OCI-LY7 (cell line): ENCODE measurements around the gene MAPK11. TPM values are rescaled to one million over a fixed set of nuclear protein-coding genes. Genes with fewer than 3 reads are reported as not detected.

ENCODE experiments used
- BruUV-seq: library from RNA; stranded (reverse); fragments of 400-500 nt; replicated peaks from 2 replicates; lab custom pipeline; 2021; lab: Mats Ljungman, UMichigan
- CTCF ChIA-PET: fragments of 300-600 bp; sonication (Branson Sonifier 250); formaldehyde crosslinking; loops from one replicate; lab custom pipeline; 2022; ENCODE audit warnings: antibody characterized with exemption; ENCODE audit not compliant: unreplicated experiment; lab: Charles Lee
- POLR2A ChIA-PET: fragments of 300-600 bp; sonication (Branson Sonifier 250); formaldehyde crosslinking; loops from one replicate; lab custom pipeline; 2022; ENCODE audit warnings: antibody characterized with exemption; lab: Charles Lee
- DNase-seq: peaks from one replicate; pipeline ENCODE4 v3.0.0-alpha.2; 2015; ENCODE audit warnings: low spot score
- H2AFZ ChIP-seq: fragments of 200-600 bp; sonication (generic), shearing (Covaris generic); 2 replicates; pipeline ENCODE4 v1.6.1; 2014; ENCODE audit warnings: mild to moderate bottlenecking, antibody characterized with exemption, low read length, moderate library complexity
- H3K27ac ChIP-seq: fragments of 200-600 bp; sonication (generic); 2 replicates; pipeline ENCODE4 v1.5.1; 2014; ENCODE audit warnings: mixed run types, low read depth, mild to moderate bottlenecking, moderate library complexity, low read length, inconsistent platforms; ENCODE audit not compliant: poor library complexity, severe bottlenecking
- H3K36me3 ChIP-seq: fragments of 200-600 bp; sonication (generic); 2 replicates; pipeline ENCODE4 v1.6.1; 2014; ENCODE audit warnings: mild to moderate bottlenecking, antibody characterized with exemption, low read length, moderate library complexity, mixed read lengths; ENCODE audit not compliant: insufficient read depth
- H3K4me1 ChIP-seq: fragments of 200-600 bp; sonication (generic); 2 replicates; pipeline ENCODE4 v1.5.1; 2014; ENCODE audit warnings: mild to moderate bottlenecking, low read length; ENCODE audit not compliant: insufficient read depth, poor library complexity, severe bottlenecking
- H3K4me2 ChIP-seq: fragments of 200-600 bp; sonication (generic); 2 replicates; pipeline ENCODE4 v1.6.1; 2014; ENCODE audit warnings: mild to moderate bottlenecking, low read length
- H3K4me3 ChIP-seq: fragments of 200-600 bp; sonication (generic); 2 replicates; pipeline ENCODE4 v1.5.1; 2014; ENCODE audit warnings: mild to moderate bottlenecking, low read depth, low read length; ENCODE audit not compliant: poor library complexity, severe bottlenecking
- H3K79me2 ChIP-seq: fragments of 200-600 bp; sonication (generic); 2 replicates; pipeline ENCODE4 v1.6.1; 2016; ENCODE audit warnings: low read depth, mild to moderate bottlenecking, low read length, moderate library complexity, mixed read lengths; ENCODE audit not compliant: insufficient read depth
- H3K9me2 ChIP-seq: fragments of 200-600 bp; sonication (generic); 2 replicates; pipeline ENCODE4 v1.6.1; 2016; ENCODE audit warnings: mild to moderate bottlenecking, low read length, mixed read lengths; ENCODE audit not compliant: insufficient read depth
- H3K9me3 ChIP-seq: fragments of 200-600 bp; sonication (generic); 2 replicates; pipeline ENCODE4 v1.6.1; 2014; ENCODE audit warnings: mild to moderate bottlenecking, mixed run types, low read length, mixed read lengths
- H4K20me1 ChIP-seq: fragments of 200-600 bp; sonication (generic); 2 replicates; pipeline ENCODE4 v1.6.1; 2014; ENCODE audit warnings: mild to moderate bottlenecking, antibody characterized with exemption, low read length, moderate library complexity, mixed read lengths; ENCODE audit not compliant: insufficient read depth
- EZH2phosphoT487 ChIP-seq: fragments of 200-600 bp; sonication (generic); IDR thresholded peaks from 2 replicates; pipeline ENCODE4 v1.6.1; 2018; ENCODE audit warnings: low read depth, borderline replicate concordance, mild to moderate bottlenecking, mixed run types, antibody characterized with exemption, low read length, moderate library complexity, mixed read lengths
- intact Hi-C: fragments of 100-400 bp; cut with micrococcal nuclease; formaldehyde crosslinking; loops from one replicate; pipeline ENCODE4 v1.10.0; 2022; ENCODE audit not compliant: unreplicated experiment
- total RNA-seq, 2 experiments: library from RNA; depleted of rRNA in 1 of 2; stranded (reverse); fragments of >200 nt in 1 of 2; shearing (Covaris generic) in 1 of 2; gene quantifications; 2 replicates each; pipeline ENCODE4 v1.2.3, GENCODE V29; 2014 to 2022
- TF ChIP-seq, protein P1 (sequence below): fragments of 200-600 bp; sonication (generic); conservative IDR thresholded peaks from 2 replicates; pipeline ENCODE4 v1.5.1; 2014; ENCODE audit warnings: mild to moderate bottlenecking, antibody characterized with exemption, low read length, moderate library complexity, mixed read lengths

MAPK11 gene
- total RNA-seq, 2 experiments from 2014 or later: 12.0 to 19.7 TPM

DNA sequence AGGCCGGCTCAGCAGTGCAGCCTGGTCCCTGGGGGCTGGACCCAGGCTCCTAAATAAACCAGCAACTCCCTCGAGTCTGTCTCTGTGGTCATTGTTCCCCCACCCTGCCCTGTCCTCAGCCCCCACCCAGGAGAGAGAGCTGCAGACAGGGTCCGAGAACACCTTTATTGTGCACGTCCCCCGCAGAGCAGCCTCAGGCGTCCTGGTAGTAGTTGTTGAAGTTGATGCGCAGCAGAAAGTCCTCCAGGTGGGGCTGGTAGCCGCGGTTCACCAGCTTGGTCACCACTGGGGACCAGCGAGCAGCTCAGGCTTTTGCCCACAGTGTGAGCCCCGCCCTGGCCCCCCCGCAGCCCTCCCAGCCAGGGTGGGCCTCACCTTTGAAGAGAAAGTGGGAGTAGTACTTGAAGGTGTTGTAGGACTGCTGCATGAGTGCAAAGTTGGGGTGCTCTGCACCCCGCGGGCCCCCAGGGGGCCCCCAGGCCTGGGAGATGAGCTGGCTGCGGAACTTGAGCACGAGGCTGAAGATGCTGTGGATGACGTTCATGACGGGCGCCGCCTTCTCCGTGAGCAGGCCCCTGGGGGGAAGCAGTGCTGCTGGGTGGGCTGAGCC lies 52.5 kb downstream of the MAPK11 start:
- Histone ChIP-seq H3K27ac (no peak overlapping the region), H4K20me1 (no peaks in the 10 kb centered on the region), H3K9me3 (no peaks in the 10 kb centered on the region), H3K4me1 (no peaks in the 10 kb centered on the region), H3K36me3 (peaks cover 98% of the 10 kb centered on the region), H3K79me2 (no peaks in the 10 kb centered on the region), H3K4me3 (no peak overlapping the region), H3K4me2 (no peak overlapping the region), H2AFZ (no peak overlapping the region), H3K9me2 (no peaks in the 10 kb centered on the region)
- BruUV-seq: no TSS peak
- intact Hi-C loops: no loop called here
- TF ChIP-seq, protein P1, sequence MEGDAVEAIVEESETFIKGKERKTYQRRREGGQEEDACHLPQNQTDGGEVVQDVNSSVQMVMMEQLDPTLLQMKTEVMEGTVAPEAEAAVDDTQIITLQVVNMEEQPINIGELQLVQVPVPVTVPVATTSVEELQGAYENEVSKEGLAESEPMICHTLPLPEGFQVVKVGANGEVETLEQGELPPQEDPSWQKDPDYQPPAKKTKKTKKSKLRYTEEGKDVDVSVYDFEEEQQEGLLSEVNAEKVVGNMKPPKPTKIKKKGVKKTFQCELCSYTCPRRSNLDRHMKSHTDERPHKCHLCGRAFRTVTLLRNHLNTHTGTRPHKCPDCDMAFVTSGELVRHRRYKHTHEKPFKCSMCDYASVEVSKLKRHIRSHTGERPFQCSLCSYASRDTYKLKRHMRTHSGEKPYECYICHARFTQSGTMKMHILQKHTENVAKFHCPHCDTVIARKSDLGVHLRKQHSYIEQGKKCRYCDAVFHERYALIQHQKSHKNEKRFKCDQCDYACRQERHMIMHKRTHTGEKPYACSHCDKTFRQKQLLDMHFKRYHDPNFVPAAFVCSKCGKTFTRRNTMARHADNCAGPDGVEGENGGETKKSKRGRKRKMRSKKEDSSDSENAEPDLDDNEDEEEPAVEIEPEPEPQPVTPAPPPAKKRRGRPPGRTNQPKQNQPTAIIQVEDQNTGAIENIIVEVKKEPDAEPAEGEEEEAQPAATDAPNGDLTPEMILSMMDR: no peak
- no peak for TF ChIP-seq EZH2phosphoT487
- CTCF ChIA-PET: no interaction called here
- POLR2A ChIA-PET: no interaction called here
- DNase-seq: no peak

DNA sequence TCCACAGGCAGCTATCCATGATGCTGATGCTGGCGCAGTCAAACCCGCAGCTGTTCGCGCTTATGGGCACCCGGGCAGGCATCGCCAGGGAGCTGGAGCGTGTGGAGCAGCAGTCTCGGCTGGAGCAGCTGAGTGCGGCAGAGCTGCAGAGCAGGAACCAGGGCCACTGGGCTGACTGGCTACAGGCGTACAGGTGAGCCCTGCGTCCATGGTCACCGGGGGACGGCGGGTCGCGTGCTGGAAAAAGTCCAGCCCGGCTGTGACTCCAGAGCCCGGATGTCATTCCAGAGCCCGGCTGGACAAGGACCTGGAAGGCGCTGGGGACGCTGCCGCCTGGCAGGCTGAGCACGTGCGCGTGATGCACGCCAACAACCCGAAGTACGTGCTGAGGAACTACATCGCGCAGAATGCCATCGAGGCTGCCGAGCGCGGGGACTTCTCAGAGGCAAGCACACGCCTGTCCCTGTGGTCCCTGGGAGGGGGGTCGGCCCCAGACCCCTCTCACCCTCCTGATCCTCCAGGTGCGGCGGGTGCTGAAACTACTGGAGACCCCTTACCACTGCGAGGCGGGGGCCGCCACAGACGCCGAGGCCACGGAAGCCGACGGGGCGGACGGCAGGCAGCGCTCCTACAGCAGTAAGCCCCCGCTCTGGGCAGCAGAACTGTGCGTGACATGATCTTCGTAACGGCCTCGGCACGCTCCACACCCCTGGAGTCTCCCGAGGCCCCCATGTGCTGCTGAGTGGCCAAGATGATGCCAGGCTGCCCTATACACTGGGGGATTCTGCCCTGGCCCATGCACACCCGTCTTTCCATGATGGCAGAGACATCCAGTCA lies 53.3 kb downstream of the MAPK11 start:
- BruUV-seq: no TSS peak
- H3K79me2 ChIP-seq: no peaks in the 10 kb centered on the region
- intact Hi-C loops: no loop called here
- no peaks in the 10 kb centered on the region for H4K20me1 ChIP-seq
- H3K36me3 ChIP-seq: peaks cover 98% of the 10 kb centered on the region
- ChIA-PET CTCF (no interaction called here), POLR2A (no interaction called here)
- no peak for DNase-seq
- TF ChIP-seq EZH2phosphoT487: no peak
- TF ChIP-seq, protein P1: no peak
- no peaks in the 10 kb centered on the region for H3K9me2 ChIP-seq
- no peak overlapping the region for H2AFZ ChIP-seq
- no peak overlapping the region for H3K4me3 ChIP-seq
- no peaks in the 10 kb centered on the region for H3K4me1 ChIP-seq
- no peaks in the 10 kb centered on the region for H3K9me3 ChIP-seq
- H3K27ac ChIP-seq: no peak overlapping the region
- no peak overlapping the region for H3K4me2 ChIP-seq
